K562 (cell line): Measurements from ENCODE around the gene GPR22. TPM values are rescaled to one million over a fixed set of nuclear protein-coding genes. Genes with fewer than 3 reads are reported as not detected.
A peak's percentile ranks its signal among the peaks of the same experiment; 100 is the strongest.

Source experiments
- AFF1 ChIP-seq, 2 experiments: fragments of 450-650 bp; IDR thresholded peaks; 2 replicates each; pipeline ENCODE4 v1.6.1; 2018; ENCODE audit warnings: mild to moderate bottlenecking in 2 of 2, low read depth in 1 of 2; ENCODE audit not compliant: partially characterized antibody in 2 of 2
- CBFA2T3 ChIP-seq: fragments of 450-650 bp; IDR thresholded peaks from 2 replicates; pipeline ENCODE4 v1.6.1; 2017
- CC2D1A ChIP-seq: fragments of 450-650 bp; IDR thresholded peaks from 2 replicates; pipeline ENCODE4 v1.6.1; 2017; ENCODE audit warnings: mild to moderate bottlenecking
- HLTF ChIP-seq: fragments of 450-650 bp; IDR thresholded peaks from 2 replicates; pipeline ENCODE4 v1.6.1; 2016
- HMGXB4 ChIP-seq: sonication (generic); formaldehyde crosslinking; IDR thresholded peaks from 2 replicates; pipeline ENCODE4 v1.8.1; 2023; ENCODE audit warnings: mild to moderate bottlenecking, missing genetic modification reagents
- HNRNPH1 ChIP-seq: fragments of 200-400 bp; formaldehyde crosslinking; optimal IDR thresholded peaks from 2 replicates; pipeline ENCODE3; 2017; ENCODE audit warnings: low read depth, mild to moderate bottlenecking, low read length, moderate library complexity
- MAZ ChIP-seq, 2 experiments: fragments of 450-650 bp in 1 of 2; sonication (generic) in 1 of 2; formaldehyde crosslinking; IDR thresholded peaks in 1 of 2; conservative IDR thresholded peaks in 1 of 2; 2 replicates each; pipeline versions ENCODE4 v1.4.0 to v1.5.0; 2020; ENCODE audit warnings: mild to moderate bottlenecking in 1 of 2, missing genetic modification reagents in 1 of 2
- MLLT1 ChIP-seq, 2 experiments: fragments of 450-650 bp; IDR thresholded peaks; 2 replicates each; pipeline ENCODE4 v1.6.1; 2016
- MTA2 ChIP-seq: fragments of 450-650 bp; IDR thresholded peaks from 2 replicates; pipeline ENCODE4 v1.6.1; 2016; ENCODE audit warnings: low read depth
- NFIC ChIP-seq: fragments of 450-650 bp; IDR thresholded peaks from 2 replicates; pipeline ENCODE4 v1.6.1; 2017; ENCODE audit warnings: mild to moderate bottlenecking, inconsistent platforms
- POLR2AphosphoS5 ChIP-seq: IDR thresholded peaks from 2 replicates; pipeline ENCODE4 v1.6.1; 2011; ENCODE audit warnings: mild to moderate bottlenecking, low read depth, low read length, moderate library complexity; ENCODE audit not compliant: control insufficient read depth, insufficient read depth
- RCOR1 ChIP-seq, 2 experiments: IDR thresholded peaks; 2 replicates each; pipeline ENCODE4 v1.6.1; 2012; ENCODE audit warnings: low read depth in 2 of 2, low read length in 2 of 2, borderline replicate concordance in 1 of 2, improper control_type of control experiment in 1 of 2
- SIN3B ChIP-seq: fragments of 450-650 bp; IDR thresholded peaks from 2 replicates; pipeline ENCODE4 v1.6.1; 2017; ENCODE audit warnings: low read depth, mild to moderate bottlenecking, moderate library complexity
- SMARCE1 ChIP-seq: fragments of 450-650 bp; IDR thresholded peaks from 2 replicates; pipeline ENCODE4 v1.7.1; 2016; ENCODE audit warnings: mild to moderate bottlenecking
- TEAD4 ChIP-seq, 2 experiments: sonication (generic) in 1 of 2; formaldehyde crosslinking in 1 of 2; IDR thresholded peaks; 2 replicates each; pipeline versions ENCODE4 v1.6.1 to v1.8.0; 2012 to 2022; ENCODE audit warnings: borderline replicate concordance in 1 of 2, inconsistent platforms in 1 of 2, low read length in 1 of 2, mild to moderate bottlenecking in 1 of 2, missing genetic modification reagents in 1 of 2
- ZBTB12 ChIP-seq: fragments of 250-450 bp; sonication (Bioruptor Pico); IDR thresholded peaks from 2 replicates; pipeline ENCODE4 v1.4.0; 2020
- ZBTB5 ChIP-seq: fragments of 450-650 bp; IDR thresholded peaks from 2 replicates; pipeline ENCODE4 v1.6.1; 2017; ENCODE audit warnings: antibody characterized with exemption
- ZNF584 ChIP-seq: fragments of 200-800 bp; sonication (Bioruptor generic); IDR thresholded peaks from 2 replicates; pipeline ENCODE4 v1.6.1; 2016; ENCODE audit warnings: low read depth, mild to moderate bottlenecking, missing genetic modification characterization, missing compliant biosample characterization
- polyA plus RNA-seq, 8 experiments: library from polyadenylated mRNA; depleted of rRNA in 4 of 8; stranded (reverse) in 5 of 8; unstranded in 3 of 8; fragments of >200 nt; fragmentation: Nextera tagmentation in 2 of 8; fragmentation: Illumina TruSeq in 1 of 8; extraction: Ambion mirVana in 2 of 8; extraction: Trizol in 1 of 8; gene quantifications; 2 replicates each; pipeline versions ENCODE4 v1.2.1 to v1.2.3, GENCODE V29; 2011 to 2014; ENCODE audit warnings: inconsistent platforms in 1 of 8, missing spikeins in 1 of 8
- total RNA-seq, 7 experiments: library from RNA; depleted of rRNA in 6 of 7; stranded (reverse); fragments of >200 nt in 6 of 7; fragmentation: Illumina TruSeq in 2 of 7; extraction: Trizol in 2 of 7; gene quantifications; 2 replicates each; pipeline versions ENCODE4 v1.2.1 to v1.2.3, GENCODE V29; 2011 to 2021; ENCODE audit warnings: low replicate concordance in 1 of 7

The GPR22 gene
- total and polyA plus RNA-seq, 9 of the 15 experiments (the other 6 are each of a cell fraction or from before 2014, with no cell fraction given), result 0.07 to 0.20 TPM; not detected in 7

GRCh38 chr7:107494884-107495283, 25.0 kb downstream of the GPR22 start (continued):
- TF ChIP-seq MTA2 (peak; percentile 64; the same call in 1 of the 2 replicates), HMGXB4 (CRISPR knock-in tag) (no peak), SIN3B (no peak), TEAD4 (IDR thresholded peaks at IDR 0.05; ENCODE audit: low read length) (peak; percentile 83), TEAD4 (CRISPR knock-in tag; IDR thresholded peaks at IDR 0.05; ENCODE audit: borderline replicate concordance) (no peak), MAZ (CRISPR knock-in tag; conservative IDR thresholded peaks at IDR 0.05 in 1 of 2, IDR thresholded peaks at IDR 0.05 in 1 of 2) (no peak), CC2D1A (peak; percentile 55; the same call in 1 of the 2 replicates), AFF1 (IDR thresholded peaks at IDR 0.05; ENCODE audit: low read depth in 1 of 2, partially characterized antibody in 2 of 2) (peak in 1 of 2 experiments; percentile 33), RCOR1 (IDR thresholded peaks at IDR 0.05; ENCODE audit: borderline replicate concordance in 1 of 2, low read depth in 2 of 2, low read length in 2 of 2) (peak; percentile 72 to 85; a peak in 2 of 4 replicates), ZBTB5 (peak; percentile 70; the same call in 1 of the 2 replicates), MLLT1 (IDR thresholded peaks at IDR 0.05) (peak in 1 of 2 experiments; percentile 83; a peak in 1 of 4 replicates), NFIC (peak; percentile 89), ZBTB12 (CRISPR knock-in tag) (no peak), SMARCE1 (peak; percentile 67), HNRNPH1 (no peak), CBFA2T3 (peak; percentile 92), ZNF584 (CRISPR knock-in tag) (no peak), POLR2AphosphoS5 (peak; percentile 36; the same call in 1 of the 2 replicates), HLTF (peak; percentile 29; the same call in 1 of the 2 replicates)
